Mesangial cell (primary cell): ENCODE data around the gene PILRA. TPM values are rescaled to one million over a fixed set of nuclear protein-coding genes. Genes with fewer than 3 reads are reported as not detected.

ENCODE experiments used
- total RNA-seq: library from RNA; depleted of rRNA; stranded (reverse); fragments of >200 nt; gene quantifications from 2 replicates; pipeline ENCODE4 v1.2.3, GENCODE V29; 2015

The PILRA gene
- not detected in 2 replicates for total RNA-seq

GRCh38 chr7:100373261-100373831, at the start of gene PILRA:
PILRA (plus strand) TSS chr7:100373487; CDS start chr7:100373657, 170 bp downstream.

DNA sequence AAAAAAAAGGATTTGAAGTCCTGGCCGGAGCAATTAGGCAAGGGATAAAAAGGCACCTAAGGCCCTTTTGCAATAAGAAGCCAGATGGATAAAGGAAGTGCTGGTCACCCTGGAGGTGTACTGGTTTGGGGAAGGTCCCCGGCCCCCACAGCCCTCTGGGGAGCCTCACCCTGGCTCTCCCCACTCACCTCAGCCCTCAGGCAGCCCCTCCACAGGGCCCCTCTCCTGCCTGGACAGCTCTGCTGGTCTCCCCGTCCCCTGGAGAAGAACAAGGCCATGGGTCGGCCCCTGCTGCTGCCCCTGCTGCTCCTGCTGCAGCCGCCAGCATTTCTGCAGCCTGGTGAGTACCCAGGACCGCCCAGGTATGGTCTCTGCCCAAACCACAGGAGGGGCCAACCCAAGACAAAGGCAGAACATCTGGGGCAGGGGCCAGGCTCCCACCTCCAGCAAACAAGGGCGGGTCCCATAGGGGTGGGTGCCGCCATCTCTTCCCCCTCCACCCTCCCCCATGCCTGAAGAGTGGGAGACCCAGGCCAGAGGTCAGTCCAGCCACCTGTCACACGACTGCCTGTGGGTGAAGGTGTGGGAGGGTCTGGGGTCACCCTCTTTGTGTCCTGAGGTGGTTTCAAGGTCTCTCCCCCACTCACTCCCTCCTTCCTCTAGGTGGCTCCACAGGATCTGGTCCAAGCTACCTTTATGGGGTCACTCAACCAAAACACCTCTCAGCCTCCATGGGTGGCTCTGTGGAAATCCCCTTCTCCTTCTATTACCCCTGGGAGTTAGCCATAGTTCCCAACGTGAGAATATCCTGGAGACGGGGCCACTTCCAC, 15.0 kb upstream of the PILRA start, which contains the start of gene PILRB:
TSS of gene PILRB (plus strand) at position 91 of the 830 bp plus-strand sequence. CDS start at position 277, 186 bp downstream.

GRCh38 chr7:100428199-100428966, 55.1 kb downstream of the PILRA start, which contains the start of gene ZCWPW1:
ZCWPW1 (minus strand) TSS chr7:100428703; CDS start chr7:100420649, 8,054 bp downstream.

GRCh38 chr7:100429637-100430492, 56.6 kb downstream of the PILRA start, which contains the start of gene MEPCE:
MEPCE (plus strand) TSS chr7:100429831; CDS start chr7:100430019, 188 bp downstream.

Other genes with a start within 250 kb of the PILRA start
- gene MBLAC1, start 246.5 kb upstream of the PILRA start, total RNA-seq = 2.2 and 2.8 TPM in 2 replicates
- gene LAMTOR4, start 224.6 kb upstream of the PILRA start, total RNA-seq = 166 and 186 TPM in 2 replicates
- 9.8 and 13.1 TPM in 2 replicates for gene TRAPPC14, start 214.8 kb upstream of the PILRA start, total RNA-seq
- 1.3 and 2.7 TPM in 2 replicates for gene GAL3ST4, start 204.9 kb upstream of the PILRA start, total RNA-seq
- 2.8 and 4.4 TPM in 2 replicates for gene GPC2, start 196.1 kb upstream of the PILRA start, total RNA-seq
- gene STAG3, start 195.6 kb upstream of the PILRA start, total RNA-seq = 0.25 and 0.33 TPM in 2 replicates
- gene PVRIG, start 153.5 kb upstream of the PILRA start, total RNA-seq = not detected in 2 replicates
- not detected in 2 replicates for gene SPDYE3, start 65.8 kb upstream of the PILRA start, total RNA-seq
- 10.6 and 12.5 TPM in 2 replicates for gene PILRB, start 15.4 kb upstream of the PILRA start, total RNA-seq
- gene ZCWPW1, start 55.2 kb downstream of the PILRA start, total RNA-seq = 0.25 and 0.81 TPM in 2 replicates
- gene MEPCE, start 56.3 kb downstream of the PILRA start, total RNA-seq = 26.4 and 30.4 TPM in 2 replicates
- gene PPP1R35, start 63.0 kb downstream of the PILRA start, total RNA-seq = 40.4 and 54.1 TPM in 2 replicates
- gene SPACDR, start 90.8 kb downstream of the PILRA start, total RNA-seq = 0.89 TPM in 1 of 2 replicates, not detected in the other
- gene TSC22D4, start 105.7 kb downstream of the PILRA start, total RNA-seq = 48.2 and 60.7 TPM in 2 replicates
- gene NYAP1, start 110.4 kb downstream of the PILRA start, total RNA-seq = 0.16 and 4.2 TPM in 2 replicates
- gene AGFG2, start 165.7 kb downstream of the PILRA start, total RNA-seq = 11.8 and 20.7 TPM in 2 replicates
- 0.51 and 2.8 TPM in 2 replicates for gene SAP25, start 200.4 kb downstream of the PILRA start, total RNA-seq
- 30.1 and 33.6 TPM in 2 replicates for gene LRCH4, start 212.6 kb downstream of the PILRA start, total RNA-seq
- 0.33 and 0.89 TPM in 2 replicates for gene FBXO24, start 212.8 kb downstream of the PILRA start, total RNA-seq
- 15.8 and 58.8 TPM in 2 replicates for gene PCOLCE, start 228.9 kb downstream of the PILRA start, total RNA-seq
- gene MOSPD3, start 239.1 kb downstream of the PILRA start, total RNA-seq = 21.5 and 42.8 TPM in 2 replicates